ENCODE data around the gene SUCLA2. TPM values are rescaled to one million over a fixed set of nuclear protein-coding genes. Genes with fewer than 3 reads are reported as not detected.

SUCLA2 gene
- total RNA-seq, 2 donors from 2014 or later, result 78.8 to 79.0 TPM

GRCh38 chr13:47990427-47990826 is 10.6 kb downstream of the SUCLA2 start:
- Mint-ChIP-seq H3K27me3 (ENCODE audit: insufficient read depth) (no peaks in the 10 kb centered on the region), H3K9me3 (peaks cover 8% of the 10 kb centered on the region), H3K36me3 (ENCODE audit: low read depth) (peaks cover 91% of the 10 kb centered on the region), H3K4me1 (no peaks in the 10 kb centered on the region), H3K27ac (no peak overlapping the region), H3K4me3 (no peak overlapping the region)
- Histone ChIP-seq H3K36me3 (ENCODE audit: control insufficient read depth, insufficient read depth, low read length) (peaks cover 95% of the 10 kb centered on the region), H3K27ac (ENCODE audit: low read depth, low read length) (no peak overlapping the region), H3K9ac (ENCODE audit: extremely low read depth, low read length, poor library complexity, severe bottlenecking) (no peak overlapping the region), H3K4me3 (ENCODE audit: low read length) (no peak overlapping the region), H3K9me3 (ENCODE audit: control insufficient read depth, low read length) (peaks cover 28% of the 10 kb centered on the region), H3K27me3 (ENCODE audit: control insufficient read depth, insufficient read depth, low read length, poor library complexity, severe bottlenecking) (no peaks in the 10 kb centered on the region), H3K4me1 (ENCODE audit: control insufficient read depth, insufficient read depth, low read length) (no peaks in the 10 kb centered on the region)
- TF ChIP-seq CTCF (conservative IDR thresholded peaks at IDR 0.05), result no peak
- no peak for DNase-seq
- WGBS, 2 experiments (ENCODE audit: insufficient coverage in 1 of 2, insufficient read length in 1 of 2), result 93% methylated on average over 1 of the region's 1 CpG; no CpG with 5 or more reads in 1 of the 2 experiments

- H3K27ac Mint-ChIP-seq, result no peak overlapping the region
- H3K4me3 Mint-ChIP-seq, result no peak overlapping the region
- Histone ChIP-seq H3K27ac (ENCODE audit: low read depth, low read length) (no peak overlapping the region), H3K4me1 (ENCODE audit: control insufficient read depth, insufficient read depth, low read length) (no peaks in the 10 kb centered on the region), H3K27me3 (ENCODE audit: control insufficient read depth, insufficient read depth, low read length, poor library complexity, severe bottlenecking) (no peaks in the 10 kb centered on the region), H3K4me3 (ENCODE audit: low read length) (no peak overlapping the region), H3K36me3 (ENCODE audit: control insufficient read depth, insufficient read depth, low read length) (peaks cover 66% of the 10 kb centered on the region), H3K9ac (ENCODE audit: extremely low read depth, low read length, poor library complexity, severe bottlenecking) (no peak overlapping the region), H3K9me3 (ENCODE audit: control insufficient read depth, low read length) (peaks cover 47% of the 10 kb centered on the region)
- DNase-seq, result no peak
- no peaks in the 10 kb centered on the region for H3K27me3 Mint-ChIP-seq (ENCODE audit: insufficient read depth)
- 100% methylated on average over 1 of the region's 2 CpGs; no CpG with 5 or more reads in 1 of the 2 experiments for WGBS, 2 experiments (ENCODE audit: insufficient coverage in 1 of 2, insufficient read length in 1 of 2)
- peaks cover 41% of the 10 kb centered on the region for H3K9me3 Mint-ChIP-seq
- TF ChIP-seq CTCF (conservative IDR thresholded peaks at IDR 0.05), result no peak
- peaks cover 78% of the 10 kb centered on the region for H3K36me3 Mint-ChIP-seq (ENCODE audit: low read depth)
- H3K4me1 Mint-ChIP-seq, result no peaks in the 10 kb centered on the region
Observed at GRCh38 chr13:47983070-47983469, 18.0 kb downstream of the SUCLA2 start.

DNA sequence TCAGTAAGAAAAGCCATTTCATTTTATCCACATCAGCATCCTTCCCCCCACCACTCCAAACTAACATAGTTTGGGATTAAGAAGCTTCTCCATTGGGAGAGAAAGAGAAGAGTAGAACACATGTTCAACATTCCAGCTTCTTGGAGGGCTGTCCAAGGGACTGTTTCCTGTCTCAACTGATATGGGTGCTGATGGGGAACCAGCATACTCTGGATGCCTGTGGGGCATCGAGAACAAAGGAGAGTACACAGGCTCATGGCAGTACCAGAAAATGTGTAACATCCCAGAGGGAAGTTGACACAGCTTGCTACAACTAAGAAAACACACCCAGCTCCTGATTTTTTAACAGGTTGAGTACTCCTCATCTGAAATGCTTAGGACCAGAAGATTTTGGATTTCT is 24.7 kb downstream of the SUCLA2 start:
- Mint-ChIP-seq H3K9me3 (peaks cover 50% of the 10 kb centered on the region), H3K27ac (no peak overlapping the region), H3K27me3 (ENCODE audit: insufficient read depth) (no peaks in the 10 kb centered on the region), H3K4me1 (no peaks in the 10 kb centered on the region), H3K4me3 (no peak overlapping the region), H3K36me3 (ENCODE audit: low read depth) (peaks cover 91% of the 10 kb centered on the region)
- Histone ChIP-seq H3K4me1 (ENCODE audit: control insufficient read depth, insufficient read depth, low read length) (no peaks in the 10 kb centered on the region), H3K27ac (ENCODE audit: low read depth, low read length) (no peak overlapping the region), H3K36me3 (ENCODE audit: control insufficient read depth, insufficient read depth, low read length) (peaks cover 70% of the 10 kb centered on the region), H3K9me3 (ENCODE audit: control insufficient read depth, low read length) (peaks cover 57% of the 10 kb centered on the region), H3K27me3 (ENCODE audit: control insufficient read depth, insufficient read depth, low read length, poor library complexity, severe bottlenecking) (no peaks in the 10 kb centered on the region), H3K9ac (ENCODE audit: extremely low read depth, low read length, poor library complexity, severe bottlenecking) (no peak overlapping the region), H3K4me3 (ENCODE audit: low read length) (no peak overlapping the region)
- WGBS, 2 experiments (ENCODE audit: insufficient coverage in 1 of 2, insufficient read length in 1 of 2), result 96% methylated on average over 1 of the region's 1 CpG; no CpG with 5 or more reads in 1 of the 2 experiments
- DNase-seq, result no peak
- TF ChIP-seq CTCF (conservative IDR thresholded peaks at IDR 0.05), result no peak

Data from endodermal cell (in vitro differentiated cells).